Smooth muscle cell (in vitro differentiated cells): ENCODE data around the gene CYB5R2. TPM values are rescaled to one million over a fixed set of nuclear protein-coding genes. Genes with fewer than 3 reads are reported as not detected.

ENCODE experiments used
- DNase-seq: peaks from one replicate; lab custom pipeline; 2025; ENCODE audit not compliant: unreplicated experiment; lab: John Stamatoyannopoulos, UW
- H2AFZ ChIP-seq: fragments of 200-600 bp; sonication (generic); 2 replicates; pipeline ENCODE4 v1.6.0; 2016; ENCODE audit warnings: antibody characterized with exemption, low read depth, mild to moderate bottlenecking
- H3F3A ChIP-seq: fragments of 200-600 bp; sonication (generic); 2 replicates; pipeline ENCODE4 v1.6.0; 2017; ENCODE audit warnings: antibody characterized with exemption, low read depth
- H3K27ac ChIP-seq: fragments of 200-600 bp; sonication (generic); 2 replicates; pipeline ENCODE4 v1.5.1; 2016; ENCODE audit warnings: low read depth, mild to moderate bottlenecking
- H3K27me3 ChIP-seq: fragments of 200-600 bp; sonication (generic); 2 replicates; pipeline ENCODE4 v1.6.1; 2016; ENCODE audit warnings: low read depth, mild to moderate bottlenecking
- H3K36me3 ChIP-seq: fragments of 200-600 bp; sonication (generic); 2 replicates; pipeline ENCODE4 v1.5.1; 2016; ENCODE audit warnings: low read depth
- H3K4me1 ChIP-seq: fragments of 200-600 bp; sonication (generic); 2 replicates; pipeline ENCODE4 v1.5.1; 2016; ENCODE audit warnings: low read depth
- H3K4me2 ChIP-seq: fragments of 200-600 bp; sonication (generic); 2 replicates; pipeline ENCODE4 v1.6.0; 2016; ENCODE audit warnings: mild to moderate bottlenecking
- H3K4me3 ChIP-seq: fragments of 200-600 bp; sonication (generic); 2 replicates; pipeline ENCODE4 v1.5.1; 2016; ENCODE audit warnings: mild to moderate bottlenecking
- H3K79me2 ChIP-seq: fragments of 200-600 bp; sonication (generic); 2 replicates; pipeline ENCODE4 v1.6.0; 2016; ENCODE audit warnings: low read depth, mild to moderate bottlenecking
- H3K9ac ChIP-seq: fragments of 200-600 bp; sonication (generic); 2 replicates; pipeline ENCODE4 v1.6.0; 2016; ENCODE audit warnings: low read depth
- H3K9me3 ChIP-seq: fragments of 200-600 bp; sonication (generic); replicated peaks from 2 replicates; pipeline ENCODE4 v1.5.1; 2016; ENCODE audit warnings: low read depth
- H4K20me1 ChIP-seq: fragments of 200-600 bp; sonication (generic); 2 replicates; pipeline ENCODE4 v1.6.0; 2016; ENCODE audit warnings: low read depth
- WGBS: methylation state at CpG from one replicate; pipeline ENCODE4 v1.1.7; 2016; ENCODE audit warnings: low lambda C conversion rate; 5-methylcytosine and 5-hydroxymethylcytosine counted together
- polyA plus RNA-seq: library from polyadenylated mRNA; unstranded; fragments of >200 nt; fragmentation: Nextera tagmentation; extraction: Ambion mirVana; gene quantifications from 2 replicates; pipeline ENCODE4 v1.2.1, GENCODE V29; 2016
- total RNA-seq: library from RNA; depleted of rRNA; stranded (reverse); fragments of >200 nt; gene quantifications from 2 replicates; pipeline ENCODE4 v1.2.3, GENCODE V29; 2014
- TF ChIP-seq, protein P1 (sequence below): fragments of 200-600 bp; sonication (generic); IDR thresholded peaks from 2 replicates; pipeline ENCODE4 v1.5.1; 2017; ENCODE audit warnings: borderline replicate concordance, mild to moderate bottlenecking, antibody characterized with exemption; ENCODE audit not compliant: insufficient read depth, poor library complexity, severe bottlenecking

The CYB5R2 gene
- total and polyA plus RNA-seq, 2 experiments from 2014 or later: 32.4 to 45.1 TPM

DNA sequence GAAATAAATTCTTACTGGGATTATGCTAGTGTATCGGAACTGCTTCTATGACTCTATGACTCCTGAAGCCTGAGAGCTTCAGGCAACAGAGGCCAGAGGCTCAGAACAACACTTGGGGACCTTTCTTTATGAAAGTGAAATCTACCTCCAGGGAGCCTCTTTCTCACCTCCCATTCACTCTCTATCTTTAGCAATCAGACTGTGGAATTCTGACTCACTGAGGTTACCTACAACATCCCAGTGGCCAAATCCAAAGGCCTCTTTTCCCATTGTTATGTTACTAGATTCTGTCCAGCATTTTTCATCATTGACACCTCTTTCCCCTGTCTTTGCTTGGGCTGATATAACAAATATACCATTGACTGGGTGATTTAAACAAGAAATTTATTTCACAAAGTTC, 14.1 kb upstream of the CYB5R2 start:
- WGBS: 96% methylated on average over 1 of the region's 1 CpG
- H4K20me1 ChIP-seq: no peaks in the 10 kb centered on the region
- no peak overlapping the region for H3K4me2 ChIP-seq
- no peak overlapping the region for H2AFZ ChIP-seq
- DNase-seq: no peak
- H3K36me3 ChIP-seq: no peaks in the 10 kb centered on the region
- H3K4me3 ChIP-seq: no peak overlapping the region
- no peaks in the 10 kb centered on the region for H3F3A ChIP-seq
- H3K4me1 ChIP-seq: peaks cover 3% of the 10 kb centered on the region
- H3K9me3 ChIP-seq: no peaks in the 10 kb centered on the region
- no peak overlapping the region for H3K27ac ChIP-seq
- peaks cover 1% of the 10 kb centered on the region for H3K27me3 ChIP-seq
- TF ChIP-seq, protein P1, sequence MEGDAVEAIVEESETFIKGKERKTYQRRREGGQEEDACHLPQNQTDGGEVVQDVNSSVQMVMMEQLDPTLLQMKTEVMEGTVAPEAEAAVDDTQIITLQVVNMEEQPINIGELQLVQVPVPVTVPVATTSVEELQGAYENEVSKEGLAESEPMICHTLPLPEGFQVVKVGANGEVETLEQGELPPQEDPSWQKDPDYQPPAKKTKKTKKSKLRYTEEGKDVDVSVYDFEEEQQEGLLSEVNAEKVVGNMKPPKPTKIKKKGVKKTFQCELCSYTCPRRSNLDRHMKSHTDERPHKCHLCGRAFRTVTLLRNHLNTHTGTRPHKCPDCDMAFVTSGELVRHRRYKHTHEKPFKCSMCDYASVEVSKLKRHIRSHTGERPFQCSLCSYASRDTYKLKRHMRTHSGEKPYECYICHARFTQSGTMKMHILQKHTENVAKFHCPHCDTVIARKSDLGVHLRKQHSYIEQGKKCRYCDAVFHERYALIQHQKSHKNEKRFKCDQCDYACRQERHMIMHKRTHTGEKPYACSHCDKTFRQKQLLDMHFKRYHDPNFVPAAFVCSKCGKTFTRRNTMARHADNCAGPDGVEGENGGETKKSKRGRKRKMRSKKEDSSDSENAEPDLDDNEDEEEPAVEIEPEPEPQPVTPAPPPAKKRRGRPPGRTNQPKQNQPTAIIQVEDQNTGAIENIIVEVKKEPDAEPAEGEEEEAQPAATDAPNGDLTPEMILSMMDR: no peak
- no peak overlapping the region for H3K9ac ChIP-seq
- H3K79me2 ChIP-seq: no peaks in the 10 kb centered on the region

DNA sequence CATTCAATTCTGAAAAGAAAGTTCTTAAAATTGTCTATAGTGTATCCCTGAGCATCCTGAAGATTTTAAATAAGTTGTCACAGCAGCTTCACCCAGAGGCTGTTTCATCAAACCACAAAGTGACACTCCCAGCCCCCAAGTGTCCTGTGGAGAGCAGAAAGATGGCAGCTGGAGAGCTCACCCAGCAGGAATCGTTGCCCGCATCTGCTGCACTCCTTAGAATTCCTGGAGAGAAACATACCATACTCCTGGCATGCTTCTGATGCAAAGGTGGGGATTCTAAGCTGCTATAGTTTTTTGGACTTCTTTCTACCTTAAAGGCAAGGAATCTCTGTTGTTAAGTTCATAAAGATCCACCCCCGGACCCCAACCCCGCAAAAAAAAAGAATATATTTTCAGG, 13.5 kb upstream of the CYB5R2 start:
- Histone ChIP-seq H2AFZ (no peak overlapping the region), H3K9ac (no peak overlapping the region), H3K36me3 (no peaks in the 10 kb centered on the region), H3K9me3 (no peaks in the 10 kb centered on the region), H3K4me1 (no peaks in the 10 kb centered on the region), H3K27ac (no peak overlapping the region), H3K4me3 (no peak overlapping the region), H3K79me2 (no peaks in the 10 kb centered on the region), H3K27me3 (peaks cover 6% of the 10 kb centered on the region), H3K4me2 (no peak overlapping the region), H4K20me1 (no peaks in the 10 kb centered on the region), H3F3A (no peaks in the 10 kb centered on the region)
- DNase-seq: no peak
- TF ChIP-seq, protein P1: no peak
- 96% methylated on average over 4 of the region's 4 CpGs for WGBS

DNA sequence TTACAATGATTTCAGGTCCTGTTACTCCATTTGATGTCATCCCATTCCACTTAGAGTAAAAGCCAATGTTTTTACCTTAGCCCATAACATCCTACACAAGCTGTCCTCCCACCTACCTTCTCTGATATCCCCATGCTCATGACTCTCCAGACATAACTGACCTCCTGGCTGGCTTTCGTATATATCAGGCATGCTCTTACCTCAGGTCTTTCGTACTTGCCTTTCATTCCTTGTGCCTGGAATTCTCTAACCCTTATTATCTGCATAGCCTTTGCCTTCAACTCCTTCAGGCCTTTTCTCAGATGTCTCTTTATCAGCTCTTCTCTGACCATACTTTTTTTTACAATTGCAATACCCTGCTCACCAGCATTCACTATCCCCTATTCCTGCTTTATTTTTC, 10.3 kb upstream of the CYB5R2 start:
- TF ChIP-seq, protein P1: no peak
- Histone ChIP-seq H4K20me1 (no peaks in the 10 kb centered on the region), H3F3A (no peaks in the 10 kb centered on the region), H3K79me2 (no peaks in the 10 kb centered on the region), H3K36me3 (no peaks in the 10 kb centered on the region), H3K9me3 (no peaks in the 10 kb centered on the region), H3K27ac (no peak overlapping the region), H3K4me2 (no peak overlapping the region), H3K4me3 (no peak overlapping the region), H3K4me1 (no peaks in the 10 kb centered on the region), H3K27me3 (peaks cover 6% of the 10 kb centered on the region), H2AFZ (no peak overlapping the region), H3K9ac (no peak overlapping the region)
- 88% methylated on average over 2 of the region's 2 CpGs for WGBS
- DNase-seq: no peak

DNA sequence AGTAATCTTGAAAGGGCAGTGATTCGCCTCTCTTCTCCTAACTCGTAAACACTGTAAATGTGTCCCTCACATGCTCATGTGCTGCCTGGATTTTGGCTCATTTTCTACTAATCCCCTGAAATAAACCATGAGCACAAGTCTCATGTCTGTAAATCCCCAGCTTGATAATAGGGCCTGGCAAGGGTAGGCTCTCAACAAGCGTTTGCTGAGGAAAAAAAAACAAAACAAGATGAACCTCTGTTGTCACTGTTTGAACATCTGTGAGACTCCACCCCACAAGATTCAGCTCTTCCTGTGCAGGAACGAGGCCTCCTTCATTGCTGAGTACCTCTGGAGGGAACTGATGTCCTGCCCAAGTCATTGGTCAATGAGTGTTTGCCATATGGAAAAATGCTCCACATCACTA, 4.5 kb upstream of the CYB5R2 start:
- no peak for DNase-seq
- Histone ChIP-seq H3K4me2 (peak overlapping the region; percentile 69), H3K4me1 (peaks cover 9% of the 10 kb centered on the region), H3K27me3 (peaks cover 6% of the 10 kb centered on the region), H3K9ac (peak overlapping the region; percentile 80), H2AFZ (no peak overlapping the region), H3K4me3 (peak overlapping the region; percentile 9), H3K9me3 (no peaks in the 10 kb centered on the region), H3K27ac (peak overlapping the region; percentile 97), H3K36me3 (no peaks in the 10 kb centered on the region), H4K20me1 (no peaks in the 10 kb centered on the region), H3K79me2 (no peaks in the 10 kb centered on the region), H3F3A (peaks cover 31% of the 10 kb centered on the region)
- WGBS: 11% methylated on average over 4 of the region's 4 CpGs
- TF ChIP-seq, protein P1: no peak
